HG03025 (cell line): ENCODE results near the gene RCAN2.

Experiments
- ATAC-seq: cut with Tn5 transposase; IDR thresholded peaks from one replicate; pipeline ENCODE4 v1.9.1; 2021; ENCODE audit warnings: mild to moderate bottlenecking, moderate library complexity; ENCODE audit not compliant: unreplicated experiment, low FRiP score

Gene RCAN2

GRCh38 chr6:46491201-46491627 is at the start of gene RCAN2:
Gene RCAN2, minus strand, starts transcription at chr6:46491449.
- ATAC-seq: peak; percentile 65

- ATAC-seq: no peak
Observed at GRCh38 chr6:46539866-46540265, 48.6 kb upstream of the RCAN2 start.

- ATAC-seq: no peak
Observed at GRCh38 chr6:46538800-46539480, 47.7 kb upstream of the RCAN2 start.

GRCh38 chr6:46530896-46531295 is 39.6 kb upstream of the RCAN2 start:
- no peak for ATAC-seq

GRCh38 chr6:46528961-46529750 is 37.9 kb upstream of the RCAN2 start:
- ATAC-seq: no peak

GRCh38 chr6:46526607-46527006 is 35.4 kb upstream of the RCAN2 start:
- no peak for ATAC-seq

GRCh38 chr6:46525583-46525982 is 34.3 kb upstream of the RCAN2 start:
- ATAC-seq: no peak

GRCh38 chr6:46521464-46521971 is 30.3 kb upstream of the RCAN2 start:
- no peak for ATAC-seq

GRCh38 chr6:46517202-46517601 is 26.0 kb upstream of the RCAN2 start:
- ATAC-seq: no peak

GRCh38 chr6:46513533-46513932 is 22.3 kb upstream of the RCAN2 start:
- no peak for ATAC-seq

GRCh38 chr6:46511320-46511719 is 20.1 kb upstream of the RCAN2 start:
- no peak for ATAC-seq

- ATAC-seq: no peak
Observed at GRCh38 chr6:46510651-46511050, 19.4 kb upstream of the RCAN2 start.

GRCh38 chr6:46509981-46510510 is 18.8 kb upstream of the RCAN2 start:
- ATAC-seq: no peak

- no peak for ATAC-seq
Observed at GRCh38 chr6:46509063-46509462, 17.8 kb upstream of the RCAN2 start.

- no peak for ATAC-seq
Observed at GRCh38 chr6:46507426-46507825, 16.2 kb upstream of the RCAN2 start.

- no peak for ATAC-seq
Observed at GRCh38 chr6:46505693-46506512, 14.7 kb upstream of the RCAN2 start.

- no peak for ATAC-seq
Observed at GRCh38 chr6:46504242-46504641, 13.0 kb upstream of the RCAN2 start.

GRCh38 chr6:46502486-46503119 is 11.4 kb upstream of the RCAN2 start:
- no peak for ATAC-seq

- ATAC-seq: no peak
Observed at GRCh38 chr6:46501136-46502089, 10.2 kb upstream of the RCAN2 start.
